ENCODE results near the gene ASF1A. TPM values are rescaled to one million over a fixed set of nuclear protein-coding genes. Genes with fewer than 3 reads are reported as not detected.

Gene ASF1A
- total RNA-seq, 2 donors from 2014 or later: 9.2 to 16.1 TPM

GRCh38 chr6:118905851-118906250 is 11.9 kb downstream of the ASF1A start:
- peaks cover 0 to 9% of the 10 kb centered on the region in 2 donors for H3K4me1 ChIP-seq
- H3K9me3 ChIP-seq: no peaks in the 10 kb centered on the region
- H3K4me3 ChIP-seq: no peak overlapping the region
- no peak for TF ChIP-seq CTCF (IDR thresholded peaks at IDR 0.05)
- H3K27me3 ChIP-seq: no peaks in the 10 kb centered on the region
- DNase-seq (ENCODE audit: low spot score): no peak
- H3K36me3 ChIP-seq: peaks cover 34% of the 10 kb centered on the region
- H3K27ac ChIP-seq: no peak overlapping the region

- TF ChIP-seq CTCF (IDR thresholded peaks at IDR 0.05): no peak
- Histone ChIP-seq H3K4me1 (no peaks in the 10 kb centered on the region), H3K9me3 (no peaks in the 10 kb centered on the region), H3K36me3 (peaks cover 46% of the 10 kb centered on the region), H3K27me3 (no peaks in the 10 kb centered on the region), H3K27ac (no peak overlapping the region), H3K4me3 (no peak overlapping the region)
- no peak for DNase-seq (ENCODE audit: low spot score)
Measured at GRCh38 chr6:118908441-118908840, 14.5 kb downstream of the ASF1A start.

- H3K36me3 ChIP-seq: peaks cover 43% of the 10 kb centered on the region
- TF ChIP-seq CTCF (IDR thresholded peaks at IDR 0.05): no peak
Measured at GRCh38 chr6:118912646-118913045, 18.7 kb downstream of the ASF1A start.

GRCh38 chr6:118913161-118913560 is 19.2 kb downstream of the ASF1A start:
- no peak for DNase-seq (ENCODE audit: low spot score)
- Histone ChIP-seq H3K4me1 (no peaks in the 10 kb centered on the region), H3K27me3 (no peaks in the 10 kb centered on the region), H3K9me3 (no peaks in the 10 kb centered on the region), H3K4me3 (no peak overlapping the region), H3K27ac (no peak overlapping the region), H3K36me3 (peaks cover 38% of the 10 kb centered on the region)
- no peak for TF ChIP-seq CTCF (IDR thresholded peaks at IDR 0.05)

More at GRCh38 chr6:118912646-118913045, 18.7 kb downstream of the ASF1A start:
- DNase-seq (ENCODE audit: low spot score): no peak
- Histone ChIP-seq H3K27ac (no peak overlapping the region), H3K4me1 (no peaks in the 10 kb centered on the region), H3K27me3 (no peaks in the 10 kb centered on the region), H3K4me3 (no peak overlapping the region), H3K9me3 (no peaks in the 10 kb centered on the region)

GRCh38 chr6:118914598-118914997 is 20.6 kb downstream of the ASF1A start:
- peaks cover 41% of the 10 kb centered on the region for H3K36me3 ChIP-seq
- no peaks in the 10 kb centered on the region for H3K27me3 ChIP-seq
- H3K4me3 ChIP-seq: no peak overlapping the region
- H3K27ac ChIP-seq: no peak overlapping the region
- no peaks in the 10 kb centered on the region for H3K9me3 ChIP-seq
- no peak for DNase-seq (ENCODE audit: low spot score)
- H3K4me1 ChIP-seq: no peaks in the 10 kb centered on the region
- TF ChIP-seq CTCF (IDR thresholded peaks at IDR 0.05): no peak

- H3K36me3 ChIP-seq: peaks cover 55% of the 10 kb centered on the region
- no peaks in the 10 kb centered on the region for H3K27me3 ChIP-seq
- no peak overlapping the region for H3K27ac ChIP-seq
- no peak for DNase-seq (ENCODE audit: low spot score)
- no peak overlapping the region for H3K4me3 ChIP-seq
- no peak for TF ChIP-seq CTCF (IDR thresholded peaks at IDR 0.05)
- H3K4me1 ChIP-seq: no peaks in the 10 kb centered on the region
- no peaks in the 10 kb centered on the region for H3K9me3 ChIP-seq
Measured at GRCh38 chr6:118917546-118918328, 23.8 kb downstream of the ASF1A start.
